GM21786 (cell line): ENCODE results near the gene ELL2.

Experiments used
- ATAC-seq: cut with Tn5 transposase; IDR thresholded peaks from one replicate; pipeline ENCODE4 v1.9.1; 2021; ENCODE audit not compliant: unreplicated experiment

Gene ELL2

DNA sequence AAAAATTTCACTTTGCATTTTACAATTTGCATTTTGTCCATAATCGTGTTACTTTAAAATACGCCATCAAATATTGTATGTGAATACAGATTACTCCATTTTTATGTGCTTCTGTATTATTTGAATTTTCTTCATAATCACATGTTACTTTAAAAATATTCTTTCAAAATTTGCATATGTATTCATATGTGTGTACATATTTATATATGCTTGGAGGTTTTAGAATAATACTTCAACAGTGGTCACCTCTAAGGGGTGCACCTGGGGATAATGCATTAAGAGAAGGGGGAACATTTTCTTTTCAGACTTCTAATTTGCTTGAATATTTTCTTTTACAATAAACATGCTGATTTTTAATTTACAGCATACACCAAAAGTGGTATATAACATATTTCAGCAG lies 21.9 kb upstream of the ELL2 start:
- ATAC-seq: no peak

DNA sequence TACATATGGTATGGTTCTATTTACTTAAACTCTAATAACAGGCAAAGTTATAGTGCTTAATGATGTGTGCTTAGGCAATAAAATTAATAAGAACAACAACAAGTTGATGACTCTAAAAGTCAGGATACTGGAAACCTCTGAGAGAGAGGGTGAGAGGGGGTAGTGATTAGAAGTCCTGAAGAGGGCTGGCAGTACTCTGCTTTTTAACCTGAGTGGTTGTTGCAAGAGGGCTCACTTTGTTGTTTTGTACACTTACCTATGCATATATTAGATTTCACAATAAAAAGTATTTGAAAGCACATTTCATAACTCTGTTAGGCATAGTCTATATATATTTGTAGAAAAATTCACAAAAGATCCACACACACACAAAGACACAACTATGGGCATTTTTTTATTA lies 21.4 kb upstream of the ELL2 start:
- no peak for ATAC-seq

DNA sequence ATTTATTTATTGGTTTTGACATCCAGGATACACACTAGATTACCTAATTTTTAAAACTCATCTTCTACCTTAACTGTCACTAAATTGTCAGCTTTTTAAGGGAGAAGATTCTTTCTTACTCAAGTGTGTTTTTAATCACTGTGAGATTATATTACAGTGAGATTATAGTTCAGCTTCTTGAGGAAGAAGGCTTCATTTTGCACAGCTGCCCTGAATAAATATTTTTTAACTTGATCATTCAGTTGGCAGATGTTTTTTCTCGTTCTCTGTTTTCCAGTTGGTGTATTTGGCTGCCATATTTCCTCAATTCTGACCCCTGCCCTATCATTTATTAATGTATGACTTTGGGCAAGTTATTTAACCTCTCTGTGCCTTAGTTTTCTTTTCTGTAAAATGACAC lies 15.0 kb upstream of the ELL2 start:
- ATAC-seq: no peak

DNA sequence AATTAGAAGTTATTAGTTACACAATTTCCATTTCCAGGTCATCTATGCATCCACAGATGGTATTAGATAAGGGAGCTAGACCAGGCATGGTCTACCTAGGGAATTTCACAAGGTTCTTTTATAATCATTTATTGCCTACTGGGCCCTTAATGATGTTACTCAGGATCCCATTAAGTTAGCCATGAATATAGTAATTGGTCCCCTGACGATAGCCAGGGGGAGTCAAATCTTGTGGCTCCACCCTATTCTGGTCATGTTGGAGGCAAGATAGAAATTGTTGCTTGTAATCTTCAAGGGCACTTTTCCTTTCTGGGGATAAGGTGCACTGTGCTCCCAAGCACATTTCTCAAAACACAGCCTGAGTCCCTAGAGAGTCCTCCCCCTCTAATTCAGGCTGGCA lies 14.1 kb upstream of the ELL2 start:
- no peak for ATAC-seq

DNA sequence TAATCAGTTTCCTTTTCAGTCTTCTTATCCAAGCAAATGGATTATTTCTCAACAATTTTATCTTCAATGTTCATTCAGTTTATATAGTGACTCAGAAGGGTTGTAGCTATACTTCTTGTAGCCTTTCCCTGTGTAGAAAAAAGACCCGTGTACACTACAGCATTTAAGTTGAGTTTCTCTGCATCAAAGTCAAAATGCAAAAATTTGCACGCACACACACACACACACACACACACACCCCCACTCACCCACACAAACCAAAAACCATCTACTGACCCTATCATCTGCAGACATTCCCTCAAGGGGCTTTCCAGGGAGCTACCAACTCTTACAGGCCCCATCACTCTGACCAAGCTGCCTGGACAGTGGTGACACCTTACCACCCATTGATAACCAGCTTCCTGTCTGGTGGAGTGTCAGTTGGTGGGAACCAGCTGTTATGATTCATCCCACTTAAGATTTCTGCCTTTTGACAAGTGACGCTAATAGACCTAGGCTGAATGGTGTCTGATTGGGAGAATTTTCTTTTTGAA lies 12.2 kb upstream of the ELL2 start:
- peak; percentile 94 for ATAC-seq

DNA sequence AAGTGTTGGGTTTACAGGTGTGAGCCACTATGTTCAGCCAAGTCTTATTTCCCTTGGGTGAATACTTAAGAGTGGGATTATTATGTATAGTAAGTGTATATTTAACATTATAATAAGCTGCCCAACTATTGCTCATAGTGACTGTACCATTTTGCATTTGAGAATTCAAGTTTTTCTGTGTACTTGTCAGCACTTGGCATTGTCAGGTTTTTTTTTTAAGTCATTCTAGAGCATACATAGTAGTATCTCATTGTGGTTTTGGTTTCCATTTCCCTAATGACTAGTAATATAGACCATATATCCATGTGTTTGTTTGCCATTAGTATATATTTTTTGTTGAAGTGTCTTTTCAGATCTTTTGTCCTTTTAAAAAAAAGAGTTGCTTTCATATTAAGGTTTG lies 10.5 kb upstream of the ELL2 start:
- ATAC-seq: no peak

DNA sequence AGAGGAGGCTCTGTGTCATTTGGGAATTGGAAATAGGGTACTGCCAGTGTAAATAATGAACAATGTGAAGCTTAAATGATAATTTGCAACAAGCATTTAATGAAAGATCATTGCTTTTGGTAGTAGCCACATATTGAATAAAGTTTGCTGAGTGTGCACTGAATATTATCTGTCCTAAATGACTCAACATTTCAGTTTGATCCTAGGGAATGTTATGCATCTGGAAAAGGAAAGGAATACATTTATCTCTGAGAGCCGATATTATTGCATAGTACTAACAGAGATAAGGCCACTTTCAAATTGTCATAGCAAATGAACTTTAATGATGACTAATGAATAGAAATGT lies 8.7 kb upstream of the ELL2 start:
- no peak for ATAC-seq

DNA sequence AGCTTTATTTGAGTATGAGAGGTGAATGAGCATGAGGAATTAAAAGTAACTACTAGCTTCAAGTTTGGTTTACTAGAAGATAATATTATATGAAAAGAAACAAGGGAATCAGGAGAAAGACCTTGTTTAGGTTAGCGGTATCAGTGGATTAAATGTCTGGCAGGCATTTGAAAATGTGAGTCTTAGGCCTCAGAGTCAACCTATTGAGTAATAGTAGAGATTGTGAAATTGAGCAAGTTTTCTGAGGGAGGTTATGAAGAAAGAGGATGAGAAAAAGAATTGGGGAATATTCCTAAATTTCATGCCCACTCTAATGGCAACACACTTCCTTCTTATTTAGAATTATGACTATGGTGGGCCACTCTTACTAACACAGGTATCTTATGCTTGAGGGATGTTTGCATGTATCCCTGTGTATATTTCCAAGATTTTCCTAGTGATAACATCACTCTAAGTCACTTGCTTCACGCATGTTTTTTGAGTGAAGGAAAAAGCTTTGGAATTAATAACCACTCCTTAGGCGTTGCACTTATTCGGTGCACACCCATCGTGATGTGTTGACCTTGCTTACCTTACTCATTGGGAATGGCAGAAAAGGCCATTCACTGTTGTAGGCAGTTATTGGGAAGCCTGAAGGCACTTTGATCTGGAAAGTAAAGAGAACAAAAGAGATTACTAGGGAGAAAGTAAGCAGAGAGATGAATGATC lies 8.2 kb upstream of the ELL2 start:
- ATAC-seq: no peak

DNA sequence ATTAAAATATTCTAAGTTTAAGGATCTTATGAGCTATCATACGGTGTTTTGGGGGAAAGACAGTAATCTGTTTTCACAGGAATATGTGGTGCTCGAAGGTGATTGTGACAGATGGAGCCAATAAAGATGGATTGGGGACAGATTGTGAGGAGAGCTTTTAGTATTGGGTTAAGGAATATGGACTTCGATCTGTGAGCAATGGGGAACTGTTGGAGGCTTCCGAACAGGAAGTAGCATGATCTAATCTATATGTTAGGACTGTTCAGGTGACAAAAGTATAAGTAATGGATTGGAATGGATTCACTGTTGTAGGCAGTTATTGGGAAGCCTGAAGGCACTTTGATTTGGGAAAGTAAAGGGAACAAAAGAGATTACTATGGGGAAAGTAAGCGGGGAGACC lies 7.4 kb upstream of the ELL2 start:
- no peak for ATAC-seq

DNA sequence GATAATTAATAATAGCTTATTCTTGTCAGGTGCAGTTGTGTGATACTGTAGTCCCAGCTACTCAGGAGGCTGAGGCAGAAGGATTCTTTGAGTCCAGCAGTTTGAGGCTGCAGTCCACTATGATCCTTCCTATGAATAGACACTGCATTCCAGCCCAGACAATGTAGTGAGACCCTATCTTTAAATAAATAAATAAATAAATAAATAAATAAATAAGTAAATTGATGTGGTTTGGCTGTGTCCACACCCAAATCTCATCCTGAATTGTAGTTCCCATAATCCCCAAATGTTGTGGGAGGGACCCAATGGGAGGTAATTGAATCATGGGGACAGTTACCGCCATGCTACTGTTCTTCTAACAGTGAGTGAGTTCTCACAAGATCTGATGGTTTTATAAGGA lies 5.6 kb upstream of the ELL2 start:
- no peak for ATAC-seq

DNA sequence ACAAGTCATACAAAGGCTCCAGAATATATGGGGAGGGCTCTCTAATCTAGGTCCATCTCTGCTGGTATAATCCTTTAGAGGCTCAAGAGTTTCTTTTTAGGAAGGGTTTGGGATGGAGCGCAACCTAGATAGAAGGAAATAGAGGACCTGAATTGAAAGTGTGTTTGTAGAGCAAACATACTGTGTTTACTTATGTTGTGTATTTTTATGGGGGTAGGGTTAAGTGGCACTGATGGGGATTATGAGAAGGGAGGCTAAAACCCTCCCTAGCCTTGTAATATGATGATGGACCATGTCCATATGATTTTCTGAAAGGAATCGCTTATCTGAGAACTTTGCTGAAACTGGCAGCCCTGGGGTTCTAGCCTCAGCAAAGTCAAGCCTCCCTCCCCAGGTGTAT lies 4.4 kb upstream of the ELL2 start:
- ATAC-seq: no peak

DNA sequence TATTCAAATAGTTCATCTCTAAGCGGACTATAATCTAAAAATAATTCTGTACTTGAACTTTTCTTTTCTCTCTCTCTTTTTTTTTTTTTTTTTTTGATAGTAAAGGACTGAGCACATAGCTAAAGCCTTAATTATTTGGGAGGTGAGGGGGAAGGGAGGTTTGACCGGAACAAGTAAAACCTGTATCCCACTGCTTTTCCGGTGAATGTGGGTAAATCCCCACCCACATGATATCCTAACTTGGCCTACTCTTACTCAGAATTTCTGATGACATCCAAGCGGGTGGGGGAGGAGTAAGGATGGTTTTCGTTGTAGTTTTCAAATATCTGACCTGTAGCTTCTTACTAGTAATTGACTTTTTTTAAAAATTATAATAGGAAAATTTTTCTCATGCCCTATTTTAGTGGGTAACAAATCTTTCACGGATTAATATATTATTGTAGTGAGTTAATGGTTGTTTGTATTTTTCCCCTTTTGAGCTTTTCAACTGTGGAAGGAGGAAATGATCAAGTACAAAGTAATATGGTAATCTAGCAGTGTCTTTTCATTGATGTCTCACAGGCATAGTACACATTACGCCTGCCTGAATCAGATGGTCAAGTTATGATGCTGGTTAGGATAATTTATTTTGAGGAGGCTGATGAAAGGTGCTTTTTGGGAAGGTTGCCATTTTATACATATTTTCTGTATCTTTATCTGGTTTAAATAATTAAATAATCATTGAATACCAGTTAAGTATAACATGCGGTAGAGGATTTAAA lies 2.2 kb upstream of the ELL2 start:
- ATAC-seq: no peak

DNA sequence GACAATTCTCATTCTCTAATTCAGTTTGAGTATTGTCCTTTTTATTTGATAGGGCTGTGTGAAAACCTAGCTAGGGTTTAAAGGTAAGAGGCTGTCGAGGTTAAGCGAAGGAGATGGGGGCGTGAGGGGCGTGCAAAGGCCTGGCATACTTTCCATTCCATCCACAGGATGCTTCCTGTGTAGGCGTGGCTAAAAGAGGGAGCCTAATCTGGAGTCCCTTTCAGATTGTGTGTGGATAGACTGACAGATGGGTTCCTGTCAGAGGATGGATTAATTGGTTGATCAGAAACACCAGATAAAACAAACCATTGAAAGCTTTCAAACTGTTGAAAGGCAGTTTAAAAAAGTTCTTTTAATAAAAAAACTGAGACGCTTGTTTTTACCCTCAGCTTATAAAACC lies 1.1 kb upstream of the ELL2 start:
- ATAC-seq: no peak

DNA sequence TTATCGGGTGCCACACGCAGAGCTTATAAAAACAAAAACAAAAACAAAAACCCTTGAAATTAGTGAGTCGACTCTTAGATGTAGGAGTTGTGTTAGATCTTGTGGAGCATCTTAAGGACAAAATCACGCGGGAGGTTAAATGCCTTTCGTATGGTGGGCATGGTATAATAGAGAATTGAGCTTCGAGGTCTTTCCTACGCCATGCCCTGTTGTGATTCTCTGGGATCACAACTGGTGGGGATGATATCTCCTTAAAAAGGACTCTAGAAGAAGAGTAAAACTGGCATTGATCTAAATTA lies 773 bp upstream of the ELL2 start:
- ATAC-seq: no peak

DNA sequence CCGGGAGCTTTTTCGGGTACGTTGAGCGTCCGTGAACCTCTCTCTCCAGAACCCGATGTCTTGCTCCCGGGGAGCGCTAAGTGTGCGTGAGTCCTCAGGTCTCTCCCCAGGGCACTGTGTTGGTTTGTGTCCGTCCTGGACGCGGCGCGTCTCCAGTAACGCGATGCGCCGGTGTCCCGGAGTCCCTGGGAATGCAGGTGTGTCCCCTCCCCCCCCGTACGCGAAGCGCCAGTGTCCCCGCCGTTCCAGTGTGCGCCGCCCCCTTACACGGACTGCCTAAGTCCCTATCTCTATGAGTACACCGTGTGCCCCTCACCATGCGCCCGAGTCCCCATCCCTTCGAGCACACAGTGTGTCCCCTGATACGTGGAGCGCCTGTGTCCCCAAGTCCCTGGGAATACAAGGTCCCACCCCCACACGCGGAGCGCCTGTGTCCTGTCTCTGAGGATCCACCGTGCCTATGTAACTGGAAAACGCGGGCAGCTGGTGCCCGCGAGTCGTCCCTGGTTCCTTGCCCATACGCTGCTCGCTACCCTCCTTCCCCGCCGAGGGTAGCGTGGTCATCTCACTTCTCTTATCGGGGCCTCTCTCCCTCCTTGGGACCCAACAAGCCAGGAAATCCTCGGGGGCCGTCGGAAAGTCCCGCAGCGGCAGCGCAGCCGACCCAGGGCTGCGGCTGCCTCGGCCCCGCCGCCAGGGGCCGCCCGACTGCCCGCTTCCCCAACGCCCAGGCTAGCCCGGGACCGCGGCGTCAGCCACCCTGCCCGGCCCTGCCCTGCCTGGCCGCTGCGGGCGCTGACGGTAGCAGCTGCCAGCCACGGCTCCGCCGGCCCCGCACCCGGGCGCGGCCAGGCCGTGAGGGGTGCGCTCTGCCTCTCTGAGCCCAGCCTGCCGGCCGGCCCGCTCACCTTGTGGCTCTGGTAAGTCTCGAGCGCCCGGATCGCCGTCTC lies 709 bp downstream of the ELL2 start:
- ATAC-seq: peak; percentile 52

DNA sequence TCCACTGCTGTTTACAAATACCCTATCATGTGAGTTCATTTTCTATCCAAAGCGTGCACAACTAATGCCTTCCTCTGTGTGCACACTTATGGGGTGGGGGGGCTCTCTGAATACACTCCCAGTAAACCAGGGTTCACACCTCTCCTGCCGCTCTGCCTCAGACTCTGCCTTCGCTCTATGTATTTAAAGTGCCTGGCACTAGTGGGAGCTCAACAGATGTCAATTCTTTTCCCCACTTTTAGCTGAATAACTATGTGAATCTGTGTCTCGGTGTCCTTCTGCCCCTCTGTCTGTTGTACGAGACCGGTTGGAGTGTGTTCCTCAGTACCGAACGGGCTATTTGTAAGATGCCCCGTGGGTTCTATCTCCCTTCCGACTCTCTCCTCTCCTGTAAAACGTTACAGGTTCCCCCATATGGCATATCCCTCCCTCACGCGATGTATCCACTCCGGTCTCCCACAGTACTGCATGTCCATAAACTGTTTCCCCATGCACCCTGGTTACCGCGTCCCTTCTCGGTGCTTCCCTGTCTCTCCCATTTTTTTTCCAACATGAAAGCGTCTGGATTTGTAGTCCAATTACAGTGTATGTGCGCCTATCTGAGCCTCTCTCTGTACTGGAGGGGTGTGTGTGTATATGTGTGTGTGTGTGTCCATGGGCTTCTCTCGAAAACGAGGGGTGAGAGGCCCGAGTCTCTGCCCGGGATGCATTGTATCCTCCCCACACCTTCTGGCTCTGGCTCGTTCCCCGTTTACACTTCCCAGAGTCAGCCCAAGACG lies 1.6 kb downstream of the ELL2 start:
- no peak for ATAC-seq

DNA sequence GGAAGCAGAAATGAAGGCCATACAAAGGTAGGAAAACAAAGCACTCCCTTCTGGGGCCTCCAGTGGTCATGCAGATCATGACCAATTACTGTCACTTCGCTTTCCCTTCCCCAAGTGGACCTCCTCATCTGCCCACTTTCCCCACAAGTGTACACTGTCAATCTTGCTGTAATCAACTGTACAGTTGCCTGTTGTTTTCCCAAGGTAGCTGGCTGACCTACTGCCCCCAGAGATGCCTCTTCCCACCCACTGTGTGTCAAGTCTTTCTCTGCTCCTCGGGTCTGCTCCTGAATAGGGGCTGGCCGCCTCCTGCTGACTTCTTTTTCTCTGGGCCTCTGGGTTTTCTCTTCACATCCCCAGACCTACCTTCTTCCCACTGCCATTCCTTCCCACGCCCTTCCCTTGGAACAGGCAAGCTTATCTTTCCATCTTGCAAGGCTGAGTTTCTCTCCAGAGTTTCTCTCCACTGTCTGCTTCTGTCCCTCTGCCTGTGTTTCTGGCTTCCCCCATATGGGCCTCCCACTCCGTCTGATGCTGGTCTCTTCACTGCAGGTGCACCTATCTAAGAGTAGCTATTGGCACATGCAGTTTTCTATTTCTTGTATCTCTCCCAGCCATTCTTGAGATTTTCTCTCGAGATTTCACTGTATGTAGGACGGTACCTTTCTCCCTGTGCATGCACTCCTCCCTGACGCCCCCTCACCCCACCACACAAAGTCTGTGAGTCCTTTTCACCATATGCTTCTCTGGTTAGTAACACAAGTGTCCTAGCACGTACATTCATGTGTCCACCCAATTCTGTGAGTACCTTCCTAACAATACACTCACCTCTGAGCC lies 2.4 kb downstream of the ELL2 start:
- ATAC-seq: no peak

DNA sequence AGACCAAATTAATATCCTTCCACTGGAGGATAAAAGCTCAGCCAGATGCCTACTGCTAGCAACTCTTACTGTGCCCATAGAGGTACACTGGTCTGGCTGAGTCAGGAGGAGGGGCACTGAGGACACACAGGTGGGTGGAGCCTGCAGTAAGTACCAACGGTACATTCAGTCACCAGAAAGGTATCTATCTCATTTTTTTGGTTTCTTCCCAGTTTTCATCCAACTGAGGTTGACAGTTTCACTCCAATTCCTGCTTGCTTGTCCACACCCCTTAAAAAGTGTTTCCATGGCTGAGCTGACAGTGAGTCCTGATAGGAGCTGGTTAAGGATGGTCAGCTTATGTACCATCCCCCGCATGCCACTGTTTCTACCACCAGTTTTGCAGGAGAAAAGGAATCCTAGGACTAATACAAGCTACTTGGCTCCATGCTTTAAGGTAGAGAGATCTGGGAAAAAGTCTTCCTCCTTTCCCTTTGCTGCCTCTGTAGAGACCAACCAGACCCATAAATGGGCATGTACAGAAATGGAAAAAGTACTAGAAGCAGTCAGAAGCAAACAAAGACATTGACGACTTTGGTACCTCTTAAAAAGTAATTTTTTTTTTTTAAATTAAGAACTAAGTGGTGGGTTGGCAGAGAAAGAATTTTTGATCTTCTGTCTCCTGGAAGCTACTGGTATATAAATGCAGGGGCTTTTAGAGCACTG lies 3.2 kb downstream of the ELL2 start:
- no peak for ATAC-seq

DNA sequence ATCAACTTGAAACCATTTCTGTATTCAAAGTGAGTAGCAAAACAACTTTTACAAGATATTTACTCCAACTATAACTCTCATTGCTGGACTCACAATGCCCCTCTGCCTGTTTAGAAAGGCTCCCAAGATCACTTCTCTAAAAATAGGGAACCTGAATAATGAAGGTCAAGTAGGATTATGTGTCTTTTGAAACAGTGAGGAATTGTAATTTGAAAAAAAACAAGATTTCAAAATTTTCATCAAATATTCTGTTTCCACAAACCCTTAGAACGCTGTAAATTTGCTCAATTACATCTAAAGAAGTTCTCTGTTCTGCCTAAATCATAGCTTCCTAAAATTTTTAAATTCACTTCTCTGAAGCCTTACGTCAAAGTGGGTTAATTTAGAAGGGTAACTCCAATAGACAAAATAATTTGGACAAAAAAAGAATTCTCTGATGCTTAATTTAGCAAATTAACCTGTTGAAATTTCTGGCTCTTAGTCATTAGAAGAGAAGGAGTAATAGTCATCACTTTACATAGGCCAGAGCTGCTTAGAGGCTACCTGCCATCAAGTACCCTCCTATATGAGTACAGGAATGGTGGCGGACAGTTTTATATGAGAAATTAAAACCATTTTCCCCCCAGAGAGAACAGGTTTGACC lies 4.0 kb downstream of the ELL2 start:
- ATAC-seq: no peak
